ENCODE measurements around the gene XPO6.

Gene XPO6

DNA sequence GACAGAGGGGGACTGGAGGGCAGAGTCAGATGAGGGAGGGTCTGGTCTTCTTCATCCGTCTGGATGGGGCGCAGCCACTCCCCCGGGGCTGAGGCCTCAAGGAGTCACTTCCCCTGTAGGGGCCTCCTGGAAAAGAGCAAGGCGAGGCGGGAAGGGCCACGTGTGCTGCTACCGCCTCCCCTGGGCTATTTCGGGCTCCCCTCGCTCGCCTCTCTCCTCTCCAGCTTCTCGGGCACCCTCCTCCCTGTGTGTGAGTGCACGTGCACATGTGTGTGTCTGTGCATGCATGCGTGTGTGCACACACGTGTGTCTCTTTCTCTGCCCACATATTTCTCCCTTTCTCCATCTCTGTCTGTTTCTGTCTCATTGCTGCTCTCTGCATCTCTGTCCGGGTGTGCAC lies 158.3 kb downstream of the XPO6 start:
- no peak overlapping the region for H3K4me3 ChIP-seq (ENCODE audit: low read depth, low read length)
- no peak for TF ChIP-seq CTCF (IDR thresholded peaks at IDR 0.05; ENCODE audit: borderline replicate concordance, insufficient read depth, low read depth, low read length)

- no peak for TF ChIP-seq CTCF (IDR thresholded peaks at IDR 0.05; ENCODE audit: borderline replicate concordance, insufficient read depth, low read depth, low read length)
Measured at GRCh38 chr16:28052274-28053128, 159.3 kb downstream of the XPO6 start.

DNA sequence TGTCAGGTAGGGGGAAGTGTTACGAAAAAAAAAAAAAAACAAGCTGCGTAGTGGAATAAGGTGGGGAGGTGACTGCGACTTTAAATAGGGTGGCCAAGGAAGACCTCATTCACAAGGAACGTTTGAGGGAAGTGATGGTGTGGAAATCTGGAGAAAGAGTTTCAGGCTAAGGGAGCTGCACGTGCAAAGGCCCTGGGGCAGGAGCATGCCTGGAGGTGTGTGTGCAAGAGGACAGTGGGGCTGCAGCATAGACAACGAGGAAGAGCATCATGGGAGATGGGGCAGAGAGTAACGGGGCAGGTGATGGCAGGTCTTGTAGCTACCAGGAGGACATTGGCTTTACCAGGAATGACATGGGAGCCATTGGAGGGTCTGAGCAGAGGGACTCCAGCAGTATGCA lies 160.3 kb downstream of the XPO6 start:
- no peak overlapping the region for H3K4me3 ChIP-seq (ENCODE audit: low read depth, low read length)

More at GRCh38 chr16:28052274-28053128, 159.3 kb downstream of the XPO6 start:
- H3K4me3 ChIP-seq (ENCODE audit: low read depth, low read length): no peak overlapping the region

More for the DNA sequence above, 160.3 kb downstream of the XPO6 start:
- TF ChIP-seq CTCF (IDR thresholded peaks at IDR 0.05; ENCODE audit: borderline replicate concordance, insufficient read depth, low read depth, low read length): no peak

Data from GM12875 (cell line).